ENCODE results near the gene FKBP6.

DNA sequence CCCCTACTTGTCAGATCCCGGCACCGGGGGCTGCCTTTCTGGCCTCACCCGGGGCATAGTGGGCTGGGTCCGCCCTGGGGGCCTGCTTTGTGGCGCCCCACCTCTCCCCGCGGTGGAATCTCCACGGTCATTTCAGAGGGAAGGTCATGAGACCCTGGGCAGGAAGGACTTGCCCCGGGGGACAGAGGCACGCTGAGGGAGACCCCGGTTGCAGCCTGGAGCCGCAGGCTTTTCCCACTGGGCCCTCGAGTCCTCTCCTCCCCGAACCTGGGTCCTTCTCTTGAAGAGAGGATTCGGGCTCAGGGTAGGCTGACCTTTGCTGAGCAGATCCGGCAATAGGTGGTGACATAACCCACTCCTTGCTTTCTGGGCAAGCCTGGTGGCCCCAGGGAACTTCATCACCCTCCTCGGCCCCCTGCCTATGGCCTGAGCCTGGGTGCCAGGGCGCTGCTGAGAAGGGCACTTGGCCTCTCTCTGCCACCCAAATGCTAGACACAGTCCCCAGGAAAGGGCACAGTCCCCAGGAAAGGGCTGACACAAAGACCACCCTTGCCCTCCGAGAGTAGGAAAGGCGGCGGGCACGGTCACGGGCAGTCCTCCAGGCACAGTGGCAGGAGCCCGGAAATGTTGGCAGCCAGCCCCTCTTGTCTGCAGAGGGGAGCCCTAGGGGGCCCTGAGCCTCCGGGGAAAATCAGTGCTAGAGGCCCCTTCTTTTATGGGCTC is 36.2 kb downstream of the FKBP6 start:
- TF ChIP-seq, protein P1, sequence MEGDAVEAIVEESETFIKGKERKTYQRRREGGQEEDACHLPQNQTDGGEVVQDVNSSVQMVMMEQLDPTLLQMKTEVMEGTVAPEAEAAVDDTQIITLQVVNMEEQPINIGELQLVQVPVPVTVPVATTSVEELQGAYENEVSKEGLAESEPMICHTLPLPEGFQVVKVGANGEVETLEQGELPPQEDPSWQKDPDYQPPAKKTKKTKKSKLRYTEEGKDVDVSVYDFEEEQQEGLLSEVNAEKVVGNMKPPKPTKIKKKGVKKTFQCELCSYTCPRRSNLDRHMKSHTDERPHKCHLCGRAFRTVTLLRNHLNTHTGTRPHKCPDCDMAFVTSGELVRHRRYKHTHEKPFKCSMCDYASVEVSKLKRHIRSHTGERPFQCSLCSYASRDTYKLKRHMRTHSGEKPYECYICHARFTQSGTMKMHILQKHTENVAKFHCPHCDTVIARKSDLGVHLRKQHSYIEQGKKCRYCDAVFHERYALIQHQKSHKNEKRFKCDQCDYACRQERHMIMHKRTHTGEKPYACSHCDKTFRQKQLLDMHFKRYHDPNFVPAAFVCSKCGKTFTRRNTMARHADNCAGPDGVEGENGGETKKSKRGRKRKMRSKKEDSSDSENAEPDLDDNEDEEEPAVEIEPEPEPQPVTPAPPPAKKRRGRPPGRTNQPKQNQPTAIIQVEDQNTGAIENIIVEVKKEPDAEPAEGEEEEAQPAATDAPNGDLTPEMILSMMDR (IDR thresholded peaks at IDR 0.05), result no peak
- TF ChIP-seq POLR2A (IDR thresholded peaks at IDR 0.05), result no peak
